ENCODE measurements around the gene SLC12A8. TPM values are rescaled to one million over a fixed set of nuclear protein-coding genes. Genes with fewer than 3 reads are reported as not detected.

The SLC12A8 gene
- total RNA-seq, 2 experiments from 2014 or later = 0.48 to 1.00 TPM

GRCh38 chr3:125177746-125178145 is 34.8 kb downstream of the SLC12A8 start:
- ChIA-PET POLR2A (no interaction called here), CTCF (no interaction called here)
- DNase-seq = no peak
- Mint-ChIP-seq H3K4me3 (no peak overlapping the region), H3K4me1 (ENCODE audit: low read depth) (no peaks in the 10 kb centered on the region), H3K9me3 (peaks cover 7% of the 10 kb centered on the region), H3K27me3 (no peaks in the 10 kb centered on the region), H3K36me3 (peaks cover 5% of the 10 kb centered on the region), H3K27ac (no peak overlapping the region)
- intact Hi-C loops (cut with micrococcal nuclease) = no loop called here

- no peaks in the 10 kb centered on the region for H3K4me1 Mint-ChIP-seq (ENCODE audit: low read depth)
- intact Hi-C loops (cut with micrococcal nuclease) = no loop called here
- no peak overlapping the region for H3K27ac Mint-ChIP-seq
- H3K36me3 Mint-ChIP-seq = peaks cover 5% of the 10 kb centered on the region
- H3K9me3 Mint-ChIP-seq = peaks cover 7% of the 10 kb centered on the region
- no peak for DNase-seq
- H3K27me3 Mint-ChIP-seq = no peaks in the 10 kb centered on the region
- CTCF ChIA-PET = no interaction called here
- POLR2A ChIA-PET = no interaction called here
- no peak overlapping the region for H3K4me3 Mint-ChIP-seq
Observed at GRCh38 chr3:125175295-125176078, 37.1 kb downstream of the SLC12A8 start.

GRCh38 chr3:125172346-125172745 is 40.2 kb downstream of the SLC12A8 start:
- CTCF ChIA-PET = no interaction called here
- intact Hi-C loops (cut with micrococcal nuclease) = no loop called here

GRCh38 chr3:125168711-125169393 is 43.7 kb downstream of the SLC12A8 start:
- Mint-ChIP-seq H3K9me3 (peaks cover 3% of the 10 kb centered on the region), H3K27ac (no peak overlapping the region), H3K4me3 (no peak overlapping the region), H3K36me3 (peaks cover 5% of the 10 kb centered on the region), H3K4me1 (ENCODE audit: low read depth) (no peaks in the 10 kb centered on the region), H3K27me3 (peaks cover 3% of the 10 kb centered on the region)
- ChIA-PET CTCF (interaction anchor here (0.9 to 1.3 kb wide), 2 partner anchors 19 to 408 kb away, joined by 3 to 4 read pairs; no protein-coding TSS in a partner anchor), POLR2A (no interaction called here)
- intact Hi-C loops (cut with micrococcal nuclease) = no loop called here
- no peak for DNase-seq

More at GRCh38 chr3:125172346-125172745, 40.2 kb downstream of the SLC12A8 start:
- H3K27ac Mint-ChIP-seq = no peak overlapping the region
- H3K36me3 Mint-ChIP-seq = peaks cover 5% of the 10 kb centered on the region
- no peak overlapping the region for H3K4me3 Mint-ChIP-seq
- H3K4me1 Mint-ChIP-seq (ENCODE audit: low read depth) = no peaks in the 10 kb centered on the region
- DNase-seq = no peak
- H3K27me3 Mint-ChIP-seq = peaks cover 3% of the 10 kb centered on the region
- POLR2A ChIA-PET = no interaction called here
- peaks cover 7% of the 10 kb centered on the region for H3K9me3 Mint-ChIP-seq

GRCh38 chr3:125166599-125167136 is 45.9 kb downstream of the SLC12A8 start:
- POLR2A ChIA-PET = no interaction called here
- no peak overlapping the region for H3K27ac Mint-ChIP-seq
- peaks cover 3% of the 10 kb centered on the region for H3K27me3 Mint-ChIP-seq
- intact Hi-C loops (cut with micrococcal nuclease) = no loop called here
- no peak for DNase-seq
- no peak overlapping the region for H3K4me3 Mint-ChIP-seq
- H3K36me3 Mint-ChIP-seq = no peaks in the 10 kb centered on the region
- CTCF ChIA-PET = interaction anchor here (0.6 kb wide), 1 partner anchor 1450 kb away, joined by 3 read pairs; no protein-coding TSS in a partner anchor
- H3K9me3 Mint-ChIP-seq = no peaks in the 10 kb centered on the region
- no peaks in the 10 kb centered on the region for H3K4me1 Mint-ChIP-seq (ENCODE audit: low read depth)

- no peak for DNase-seq
- ChIA-PET CTCF (no interaction called here), POLR2A (no interaction called here)
- Mint-ChIP-seq H3K9me3 (no peaks in the 10 kb centered on the region), H3K4me1 (ENCODE audit: low read depth) (no peaks in the 10 kb centered on the region), H3K27me3 (peaks cover 3% of the 10 kb centered on the region), H3K36me3 (no peaks in the 10 kb centered on the region), H3K4me3 (no peak overlapping the region), H3K27ac (no peak overlapping the region)
- intact Hi-C loops (cut with micrococcal nuclease) = no loop called here
Observed at GRCh38 chr3:125165948-125166553, 46.5 kb downstream of the SLC12A8 start.

- Mint-ChIP-seq H3K9me3 (no peaks in the 10 kb centered on the region), H3K4me1 (ENCODE audit: low read depth) (no peaks in the 10 kb centered on the region), H3K27ac (no peak overlapping the region), H3K27me3 (peaks cover 5% of the 10 kb centered on the region), H3K4me3 (no peak overlapping the region), H3K36me3 (no peaks in the 10 kb centered on the region)
- no peak for DNase-seq
- ChIA-PET CTCF (no interaction called here), POLR2A (no interaction called here)
- intact Hi-C loops (cut with micrococcal nuclease) = no loop called here
Observed at GRCh38 chr3:125165189-125165947, 47.2 kb downstream of the SLC12A8 start.

GRCh38 chr3:125163739-125164601 is 48.6 kb downstream of the SLC12A8 start:
- no peaks in the 10 kb centered on the region for H3K9me3 Mint-ChIP-seq
- peaks cover 6% of the 10 kb centered on the region for H3K27me3 Mint-ChIP-seq
- ChIA-PET POLR2A (no interaction called here), CTCF (no interaction called here)
- no peaks in the 10 kb centered on the region for H3K36me3 Mint-ChIP-seq
- H3K27ac Mint-ChIP-seq = no peak overlapping the region
- DNase-seq = no peak
- intact Hi-C loops (cut with micrococcal nuclease) = no loop called here
- H3K4me1 Mint-ChIP-seq (ENCODE audit: low read depth) = no peaks in the 10 kb centered on the region
- no peak overlapping the region for H3K4me3 Mint-ChIP-seq

- CTCF ChIA-PET = interaction anchor here (1.2 kb wide), 1 partner anchor 11 kb away, joined by 4 read pairs; no protein-coding TSS in a partner anchor
- Mint-ChIP-seq H3K36me3 (no peaks in the 10 kb centered on the region), H3K9me3 (no peaks in the 10 kb centered on the region), H3K4me1 (ENCODE audit: low read depth) (no peaks in the 10 kb centered on the region), H3K27ac (no peak overlapping the region), H3K4me3 (no peak overlapping the region), H3K27me3 (peaks cover 14% of the 10 kb centered on the region)
- POLR2A ChIA-PET = no interaction called here
- intact Hi-C loops (cut with micrococcal nuclease) = no loop called here
- DNase-seq = no peak
Observed at GRCh38 chr3:125161607-125162219, 50.8 kb downstream of the SLC12A8 start.

GRCh38 chr3:125160606-125161371 is 51.8 kb downstream of the SLC12A8 start:
- no peaks in the 10 kb centered on the region for H3K36me3 Mint-ChIP-seq
- intact Hi-C loops (cut with micrococcal nuclease) = no loop called here
- ChIA-PET CTCF (interaction anchor here (1.2 kb wide), 1 partner anchor 10 kb away, joined by 4 read pairs; no protein-coding TSS in a partner anchor), POLR2A (no interaction called here)
- H3K4me1 Mint-ChIP-seq (ENCODE audit: low read depth) = peaks cover 1% of the 10 kb centered on the region
- no peak overlapping the region for H3K4me3 Mint-ChIP-seq
- no peak overlapping the region for H3K27ac Mint-ChIP-seq
- H3K27me3 Mint-ChIP-seq = peaks cover 20% of the 10 kb centered on the region
- H3K9me3 Mint-ChIP-seq = no peaks in the 10 kb centered on the region
- no peak for DNase-seq

Data from activated CD4-positive, alpha-beta memory T cell treated with anti-CD3 and anti-CD28 coated beads for 36 hours (primary cell).